OCI-LY1 (cell line): Measurements from ENCODE around the gene ZNF296.
"Not testable (repeated sequence)": the region's sequence is repeated elsewhere in the genome, so short reads cannot be mapped to it uniquely, and the experiment has no call there.

Source experiments
- H2AFZ ChIP-seq: fragments of 200-600 bp; sonication (generic), shearing (Covaris generic); 2 replicates; pipeline ENCODE4 v1.6.0; 2014; ENCODE audit warnings: antibody characterized with exemption, mild to moderate bottlenecking, low read length
- H3F3A ChIP-seq: fragments of 200-600 bp; sonication (generic), shearing (Covaris generic); 2 replicates; pipeline ENCODE4 v1.6.0; 2014; ENCODE audit warnings: mild to moderate bottlenecking, antibody characterized with exemption, low read length, moderate library complexity; ENCODE audit not compliant: insufficient read depth
- H3K27ac ChIP-seq: fragments of 200-600 bp; sonication (generic); 2 replicates; pipeline ENCODE4 v1.5.1; 2014; ENCODE audit warnings: low read length, mixed run types, mild to moderate bottlenecking, low read depth; ENCODE audit not compliant: poor library complexity, severe bottlenecking
- H3K27me3 ChIP-seq: fragments of 200-600 bp; sonication (generic); 2 replicates; pipeline ENCODE4 v1.6.0; 2014; ENCODE audit warnings: antibody characterized with exemption, mild to moderate bottlenecking, low read length, moderate library complexity; ENCODE audit not compliant: insufficient read depth
- H3K36me3 ChIP-seq: fragments of 200-600 bp; sonication (generic); 2 replicates; pipeline ENCODE4 v1.6.1; 2014; ENCODE audit warnings: mild to moderate bottlenecking, antibody characterized with exemption, low read length, moderate library complexity, mixed read lengths; ENCODE audit not compliant: insufficient read depth
- H3K4me1 ChIP-seq: fragments of 200-600 bp; sonication (generic); 2 replicates; pipeline ENCODE4 v1.5.1; 2014; ENCODE audit warnings: mild to moderate bottlenecking, low read length, moderate library complexity; ENCODE audit not compliant: insufficient read depth, severe bottlenecking
- H3K4me2 ChIP-seq: fragments of 200-600 bp; sonication (generic), shearing (Covaris generic); 2 replicates; pipeline ENCODE4 v1.6.1; 2014; ENCODE audit warnings: low read length
- H3K4me3 ChIP-seq: fragments of 200-600 bp; sonication (generic); 2 replicates; pipeline ENCODE4 v1.5.1; 2014; ENCODE audit warnings: low read length, low read depth, mild to moderate bottlenecking, mixed read lengths; ENCODE audit not compliant: poor library complexity, severe bottlenecking
- H3K79me2 ChIP-seq: fragments of 200-600 bp; shearing (Covaris generic); 2 replicates; pipeline ENCODE4 v1.6.1; 2016; ENCODE audit warnings: mixed run types, low read length, mixed read lengths; ENCODE audit not compliant: insufficient read depth
- H3K9ac ChIP-seq: fragments of 200-600 bp; sonication (generic), shearing (Covaris generic); 2 replicates; pipeline ENCODE4 v1.6.1; 2014; ENCODE audit warnings: mild to moderate bottlenecking, low read length, mixed read lengths
- H3K9me2 ChIP-seq: fragments of 200-600 bp; sonication (generic), shearing (Covaris generic); 2 replicates; pipeline ENCODE4 v1.6.1; 2014; ENCODE audit warnings: low read depth, mild to moderate bottlenecking, low read length, mixed read lengths
- H3K9me3 ChIP-seq: fragments of 200-600 bp; shearing (Covaris generic); 2 replicates; pipeline ENCODE4 v1.6.1; 2014; ENCODE audit warnings: low read length, mixed read lengths
- H4K20me1 ChIP-seq: fragments of 200-600 bp; sonication (generic), shearing (Covaris generic); 2 replicates; pipeline ENCODE4 v1.6.0; 2016; ENCODE audit warnings: mild to moderate bottlenecking, low read length; ENCODE audit not compliant: insufficient read depth
- EZH2 ChIP-seq: fragments of 200-600 bp; sonication (generic), shearing (Covaris generic); IDR thresholded peaks from 2 replicates; pipeline ENCODE4 v1.8.0; 2017; ENCODE audit warnings: borderline replicate concordance, mixed run types, mild to moderate bottlenecking, antibody characterized with exemption, low read length, moderate library complexity, mixed read lengths
- TF ChIP-seq, protein P1 (sequence below): fragments of 200-600 bp; sonication (generic), shearing (Covaris generic); IDR thresholded peaks from 2 replicates; pipeline ENCODE4 v1.5.1; 2017; ENCODE audit warnings: mild to moderate bottlenecking, antibody characterized with exemption, low read length, moderate library complexity, mixed read lengths

ZNF296 gene

DNA sequence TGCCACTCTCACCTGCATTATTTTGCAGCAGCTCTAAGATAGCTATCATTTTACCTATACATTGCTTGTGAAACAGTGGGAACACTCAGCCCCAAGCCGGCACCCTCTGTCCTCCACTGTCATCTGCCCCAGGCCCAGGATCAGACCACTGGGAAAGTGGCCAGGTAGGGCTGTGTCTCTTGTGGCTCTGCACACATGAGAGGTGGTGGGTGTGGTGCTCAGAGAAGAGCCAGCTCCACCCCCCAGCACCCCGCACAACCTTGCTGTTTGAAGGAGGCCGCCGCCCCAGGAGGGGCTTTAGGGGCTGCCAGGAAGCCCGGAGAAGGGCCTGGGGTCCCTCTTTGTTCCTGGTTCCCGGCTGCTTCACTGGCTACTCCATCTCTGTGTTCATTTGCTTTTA, 43.3 kb upstream of the ZNF296 start:
- no peak overlapping the region for H2AFZ ChIP-seq
- H3K36me3 ChIP-seq, result no peaks in the 10 kb centered on the region
- peak overlapping the region; percentile 84 for H3K27ac ChIP-seq
- no peak overlapping the region for H3K4me2 ChIP-seq
- H3K9me3 ChIP-seq, result no peaks in the 10 kb centered on the region
- H3K4me1 ChIP-seq, result peaks cover 69% of the 10 kb centered on the region
- no peaks in the 10 kb centered on the region for H3K9me2 ChIP-seq
- H3F3A ChIP-seq, result no peaks in the 10 kb centered on the region
- no peaks in the 10 kb centered on the region for H3K27me3 ChIP-seq
- no peaks in the 10 kb centered on the region for H4K20me1 ChIP-seq
- H3K4me3 ChIP-seq, result no peak overlapping the region
- H3K79me2 ChIP-seq, result no peaks in the 10 kb centered on the region
- no peak for TF ChIP-seq EZH2
- TF ChIP-seq, protein P1, sequence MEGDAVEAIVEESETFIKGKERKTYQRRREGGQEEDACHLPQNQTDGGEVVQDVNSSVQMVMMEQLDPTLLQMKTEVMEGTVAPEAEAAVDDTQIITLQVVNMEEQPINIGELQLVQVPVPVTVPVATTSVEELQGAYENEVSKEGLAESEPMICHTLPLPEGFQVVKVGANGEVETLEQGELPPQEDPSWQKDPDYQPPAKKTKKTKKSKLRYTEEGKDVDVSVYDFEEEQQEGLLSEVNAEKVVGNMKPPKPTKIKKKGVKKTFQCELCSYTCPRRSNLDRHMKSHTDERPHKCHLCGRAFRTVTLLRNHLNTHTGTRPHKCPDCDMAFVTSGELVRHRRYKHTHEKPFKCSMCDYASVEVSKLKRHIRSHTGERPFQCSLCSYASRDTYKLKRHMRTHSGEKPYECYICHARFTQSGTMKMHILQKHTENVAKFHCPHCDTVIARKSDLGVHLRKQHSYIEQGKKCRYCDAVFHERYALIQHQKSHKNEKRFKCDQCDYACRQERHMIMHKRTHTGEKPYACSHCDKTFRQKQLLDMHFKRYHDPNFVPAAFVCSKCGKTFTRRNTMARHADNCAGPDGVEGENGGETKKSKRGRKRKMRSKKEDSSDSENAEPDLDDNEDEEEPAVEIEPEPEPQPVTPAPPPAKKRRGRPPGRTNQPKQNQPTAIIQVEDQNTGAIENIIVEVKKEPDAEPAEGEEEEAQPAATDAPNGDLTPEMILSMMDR, result no peak
- H3K9ac ChIP-seq, result no peak overlapping the region

DNA sequence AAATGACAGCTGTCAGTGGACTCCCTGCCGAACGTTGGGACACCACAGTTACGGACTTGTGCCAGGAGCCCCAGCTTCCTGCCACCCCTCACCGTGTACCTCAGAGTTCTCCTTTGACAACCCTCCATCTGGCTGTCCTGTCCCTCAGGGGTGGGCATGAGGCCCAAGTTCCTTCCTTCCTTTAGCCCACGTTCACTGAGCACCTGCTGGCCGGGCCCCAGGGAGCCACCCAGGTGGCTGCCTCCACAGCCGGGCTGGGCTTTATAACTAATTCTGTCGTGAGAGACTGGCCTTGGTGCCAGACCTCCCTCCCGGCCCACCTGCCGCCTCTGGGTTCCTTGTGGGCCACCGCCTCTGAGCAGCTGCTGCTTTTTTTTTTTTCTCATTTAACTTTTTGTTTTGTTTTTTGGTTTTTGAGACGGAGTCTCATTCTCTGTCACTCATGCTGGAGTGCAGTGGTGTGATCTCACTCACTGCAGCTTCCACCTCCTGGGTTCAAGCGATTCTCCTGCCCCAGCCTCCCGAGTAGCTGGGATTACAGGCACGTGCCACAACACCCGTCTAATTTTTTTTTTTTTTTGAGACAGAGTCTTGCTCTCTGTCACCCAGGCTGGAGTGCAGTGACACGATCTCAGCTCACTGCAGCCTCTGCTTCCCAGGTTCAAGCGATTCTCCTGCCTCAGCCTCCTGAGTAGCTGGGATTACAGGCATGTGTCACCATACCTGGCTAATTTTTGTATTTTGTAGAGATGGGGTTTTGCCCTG, 42.5 kb upstream of the ZNF296 start:
- H3K36me3 ChIP-seq, H3K9me3 ChIP-seq, H3K27me3 ChIP-seq, H3K9me2 ChIP-seq, H2AFZ ChIP-seq, H3F3A ChIP-seq, H4K20me1 ChIP-seq, H3K79me2 ChIP-seq: not testable (repeated sequence)
- H3K4me2 ChIP-seq, result peak overlapping the region; percentile 49; the same call in 1 of the 2 replicates
- H3K4me3 ChIP-seq, result peak overlapping the region; percentile 9
- H3K9ac ChIP-seq, result peak overlapping the region; percentile 19; the same call in 1 of the 2 replicates
- H3K4me1 ChIP-seq, result peaks cover 76% of the 10 kb centered on the region
- peak overlapping the region; percentile 84 for H3K27ac ChIP-seq

DNA sequence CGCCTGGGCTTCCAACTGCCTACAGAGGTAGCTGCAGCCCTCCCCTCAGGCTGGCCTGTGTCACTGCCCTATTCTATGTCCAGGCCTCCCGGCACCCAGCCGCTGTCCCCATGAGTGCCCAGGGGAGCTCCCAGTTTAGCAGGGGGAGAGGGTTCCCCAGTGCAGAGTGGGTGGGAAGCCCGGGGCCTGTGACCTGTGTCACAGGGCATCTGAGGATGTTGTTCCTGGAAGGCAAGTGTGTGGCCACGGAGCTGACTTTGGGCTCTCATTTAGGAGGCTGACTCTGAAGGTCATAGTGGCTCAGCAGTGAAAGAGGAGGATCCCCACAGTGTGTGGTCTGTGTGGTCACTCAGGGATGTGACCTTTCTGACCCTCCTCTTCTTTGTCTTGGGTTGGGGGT, 41.8 kb upstream of the ZNF296 start:
- H3K79me2 ChIP-seq, result no peaks in the 10 kb centered on the region
- H3K4me3 ChIP-seq, result peak overlapping the region; percentile 9
- no peak overlapping the region for H2AFZ ChIP-seq
- no peak for TF ChIP-seq EZH2
- TF ChIP-seq, protein P1, result no peak
- peaks cover 83% of the 10 kb centered on the region for H3K4me1 ChIP-seq
- H3K9me2 ChIP-seq, result no peaks in the 10 kb centered on the region
- H3K27ac ChIP-seq, result peak overlapping the region; percentile 84
- H3K9ac ChIP-seq, result peak overlapping the region; percentile 19; the same call in 1 of the 2 replicates
- H3K9me3 ChIP-seq, result no peaks in the 10 kb centered on the region
- H3K27me3 ChIP-seq, result no peaks in the 10 kb centered on the region
- H3K36me3 ChIP-seq, result no peaks in the 10 kb centered on the region
- H3K4me2 ChIP-seq, result peak overlapping the region; percentile 49; the same call in 1 of the 2 replicates
- H3F3A ChIP-seq, result no peaks in the 10 kb centered on the region
- no peaks in the 10 kb centered on the region for H4K20me1 ChIP-seq

DNA sequence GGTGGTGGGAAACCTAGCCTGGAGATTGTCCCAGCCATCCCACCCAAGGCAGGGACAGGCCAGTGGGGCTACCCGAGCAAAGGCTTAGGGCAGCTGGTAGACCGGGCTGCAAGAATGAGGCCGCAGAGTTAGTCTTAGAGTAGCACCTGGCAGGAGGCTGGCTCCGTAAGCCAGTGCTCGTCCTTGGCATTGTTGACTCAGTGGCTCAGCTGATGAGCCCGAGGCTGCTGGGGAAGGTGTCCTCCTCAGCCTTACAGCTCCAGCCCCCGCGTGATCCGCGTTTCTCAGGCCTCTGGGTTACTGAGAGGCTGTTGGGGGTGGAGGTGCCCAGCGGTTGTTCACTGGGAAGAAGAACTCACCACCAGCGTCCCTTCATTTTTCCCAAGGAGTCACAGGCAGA, 41.4 kb upstream of the ZNF296 start:
- Histone ChIP-seq H3K9ac (peak overlapping the region; percentile 15; the same call in 1 of the 2 replicates), H4K20me1 (no peaks in the 10 kb centered on the region), H3K4me3 (no peak overlapping the region), H3K4me2 (peak overlapping the region; percentile 49; the same call in 1 of the 2 replicates), H3K27me3 (no peaks in the 10 kb centered on the region), H3K36me3 (no peaks in the 10 kb centered on the region), H2AFZ (no peak overlapping the region), H3K27ac (peak overlapping the region; percentile 84), H3K9me3 (no peaks in the 10 kb centered on the region), H3K4me1 (peaks cover 87% of the 10 kb centered on the region), H3K9me2 (no peaks in the 10 kb centered on the region), H3K79me2 (no peaks in the 10 kb centered on the region), H3F3A (no peaks in the 10 kb centered on the region)
- no peak for TF ChIP-seq EZH2
- TF ChIP-seq, protein P1, result no peak
